ENCODE results near the gene TRIM37.

The TRIM37 gene

DNA sequence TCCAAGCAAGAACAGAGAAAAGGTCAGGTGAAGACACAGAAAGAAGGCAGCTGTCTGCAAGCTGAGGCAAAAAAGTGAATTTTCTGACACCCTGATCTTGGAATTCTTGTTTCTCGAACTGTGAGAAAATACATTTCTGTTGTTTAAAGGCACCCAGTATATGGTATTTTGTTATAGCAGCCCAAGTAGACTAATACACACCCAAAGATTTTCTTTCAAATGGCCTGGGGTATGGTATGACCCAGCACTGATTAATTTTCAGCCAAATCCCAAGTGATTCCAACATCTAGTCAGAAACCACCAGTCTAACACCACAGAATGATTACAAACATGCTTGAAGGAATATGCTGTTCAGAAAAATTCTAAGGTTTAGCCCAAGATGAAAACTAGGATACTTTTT, 36.8 kb downstream of the TRIM37 start:
- no peaks in the 10 kb centered on the region for H3K9me3 ChIP-seq (ENCODE audit: control insufficient read depth, insufficient read depth, low read depth, low read length)
- TF ChIP-seq TCF7L2 (IDR thresholded peaks at IDR 0.05; ENCODE audit: borderline replicate concordance, low read depth, low read length) (no peak), ZFP41 (tag by site-specific recombination; IDR thresholded peaks at IDR 0.05; ENCODE audit: borderline replicate concordance) (no peak), ZNF677 (tag by site-specific recombination; IDR thresholded peaks at IDR 0.05) (no peak), ZNF324 (tag by site-specific recombination; IDR thresholded peaks at IDR 0.05) (no peak), FEZF1 (tag by site-specific recombination; IDR thresholded peaks at IDR 0.05) (no peak), ATF2 (tag by site-specific recombination; IDR thresholded peaks at IDR 0.05; ENCODE audit: low read depth) (no peak), ZNF146 (tag by site-specific recombination; IDR thresholded peaks at IDR 0.05) (no peak), ZNF555 (tag by site-specific recombination; conservative IDR thresholded peaks at IDR 0.05) (no peak), ZBTB7A (tag by site-specific recombination; IDR thresholded peaks at IDR 0.05; ENCODE audit: low read depth) (no peak), MEIS1 (CRISPR knock-in tag; IDR thresholded peaks at IDR 0.05; ENCODE audit: borderline replicate concordance) (no peak), ZNF561 (tag by site-specific recombination; IDR thresholded peaks at IDR 0.05; ENCODE audit: borderline replicate concordance) (no peak), PATZ1 (tag by site-specific recombination; IDR thresholded peaks at IDR 0.05) (no peak)
- TF ChIP-seq, protein P1, sequence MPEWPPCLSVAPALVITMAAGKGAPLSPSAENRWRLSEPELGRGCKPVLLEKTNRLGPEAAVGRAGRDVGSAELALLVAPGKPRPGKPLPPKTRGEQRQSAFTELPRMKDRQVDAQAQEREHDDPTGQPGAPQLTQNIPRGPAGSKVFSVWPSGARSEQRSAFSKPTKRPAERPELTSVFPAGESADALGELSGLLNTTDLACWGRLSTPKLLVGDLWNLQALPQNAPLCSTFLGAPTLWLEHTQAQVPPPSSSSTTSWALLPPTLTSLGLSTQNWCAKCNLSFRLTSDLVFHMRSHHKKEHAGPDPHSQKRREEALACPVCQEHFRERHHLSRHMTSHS (tag by site-specific recombination; IDR thresholded peaks at IDR 0.05), result no peak
- H3K27ac ChIP-seq (ENCODE audit: extremely low read depth, low read depth, low read length), result no peak overlapping the region
- CTCF ChIA-PET, result interaction anchor here (0.6 to 0.7 kb wide), 2 partner anchors 13 to 25 kb away, joined by 3 to 4 read pairs; no protein-coding TSS in a partner anchor
- POLR2A ChIA-PET, result no interaction called here
- H3K4me3 ChIP-seq (ENCODE audit: low read depth, low read length), result no peak overlapping the region
- no peaks in the 10 kb centered on the region for H3K4me1 ChIP-seq (ENCODE audit: control insufficient read depth, insufficient read depth, low read length)
- peaks cover 43 to 59% of the 10 kb centered on the region in 2 experiments for H3K36me3 ChIP-seq (ENCODE audit: control insufficient read depth in 2 of 2, insufficient read depth in 1 of 2, low read length in 2 of 2)

GRCh38 chr17:59067756-59068155, 38.9 kb downstream of the TRIM37 start:
- ChIA-PET POLR2A (no interaction called here), CTCF (no interaction called here)
- peaks cover 36 to 56% of the 10 kb centered on the region in 2 experiments for H3K36me3 ChIP-seq (ENCODE audit: control insufficient read depth in 2 of 2, insufficient read depth in 1 of 2, low read length in 2 of 2)
- H3K4me3 ChIP-seq (ENCODE audit: low read depth, low read length), result no peak overlapping the region
- H3K4me1 ChIP-seq (ENCODE audit: control insufficient read depth, insufficient read depth, low read length), result no peaks in the 10 kb centered on the region
- H3K27ac ChIP-seq (ENCODE audit: extremely low read depth, low read depth, low read length), result no peak overlapping the region
- H3K9me3 ChIP-seq (ENCODE audit: control insufficient read depth, insufficient read depth, low read depth, low read length), result no peaks in the 10 kb centered on the region
- TF ChIP-seq SP3 (tag by site-specific recombination; IDR thresholded peaks at IDR 0.05) (no peak), ZNF138 (tag by site-specific recombination; IDR thresholded peaks at IDR 0.05; ENCODE audit: borderline replicate concordance) (no peak), PBX3 (CRISPR knock-in tag; IDR thresholded peaks at IDR 0.05) (no peak), ZNF239 (tag by site-specific recombination; IDR thresholded peaks at IDR 0.05) (no peak), ZFP69B (tag by site-specific recombination; IDR thresholded peaks at IDR 0.05) (no peak), ZNF18 (tag by site-specific recombination; IDR thresholded peaks at IDR 0.05) (no peak), ZNF660 (tag by site-specific recombination; IDR thresholded peaks at IDR 0.05) (no peak), ZNF175 (tag by site-specific recombination; IDR thresholded peaks at IDR 0.05) (no peak), ZNF394 (tag by site-specific recombination; IDR thresholded peaks at IDR 0.05; ENCODE audit: borderline replicate concordance) (no peak), ZNF626 (tag by site-specific recombination; IDR thresholded peaks at IDR 0.05) (no peak), KLF8 (tag by site-specific recombination; IDR thresholded peaks at IDR 0.05) (no peak)
- TF ChIP-seq, protein P2, sequence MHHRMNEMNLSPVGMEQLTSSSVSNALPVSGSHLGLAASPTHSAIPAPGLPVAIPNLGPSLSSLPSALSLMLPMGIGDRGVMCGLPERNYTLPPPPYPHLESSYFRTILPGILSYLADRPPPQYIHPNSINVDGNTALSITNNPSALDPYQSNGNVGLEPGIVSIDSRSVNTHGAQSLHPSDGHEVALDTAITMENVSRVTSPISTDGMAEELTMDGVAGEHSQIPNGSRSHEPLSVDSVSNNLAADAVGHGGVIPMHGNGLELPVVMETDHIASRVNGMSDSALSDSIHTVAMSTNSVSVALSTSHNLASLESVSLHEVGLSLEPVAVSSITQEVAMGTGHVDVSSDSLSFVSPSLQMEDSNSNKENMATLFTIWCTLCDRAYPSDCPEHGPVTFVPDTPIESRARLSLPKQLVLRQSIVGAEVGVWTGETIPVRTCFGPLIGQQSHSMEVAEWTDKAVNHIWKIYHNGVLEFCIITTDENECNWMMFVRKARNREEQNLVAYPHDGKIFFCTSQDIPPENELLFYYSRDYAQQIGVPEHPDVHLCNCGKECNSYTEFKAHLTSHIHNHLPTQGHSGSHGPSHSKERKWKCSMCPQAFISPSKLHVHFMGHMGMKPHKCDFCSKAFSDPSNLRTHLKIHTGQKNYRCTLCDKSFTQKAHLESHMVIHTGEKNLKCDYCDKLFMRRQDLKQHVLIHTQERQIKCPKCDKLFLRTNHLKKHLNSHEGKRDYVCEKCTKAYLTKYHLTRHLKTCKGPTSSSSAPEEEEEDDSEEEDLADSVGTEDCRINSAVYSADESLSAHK (tag by site-specific recombination; IDR thresholded peaks at IDR 0.05), result no peak
- TF ChIP-seq, protein P3, sequence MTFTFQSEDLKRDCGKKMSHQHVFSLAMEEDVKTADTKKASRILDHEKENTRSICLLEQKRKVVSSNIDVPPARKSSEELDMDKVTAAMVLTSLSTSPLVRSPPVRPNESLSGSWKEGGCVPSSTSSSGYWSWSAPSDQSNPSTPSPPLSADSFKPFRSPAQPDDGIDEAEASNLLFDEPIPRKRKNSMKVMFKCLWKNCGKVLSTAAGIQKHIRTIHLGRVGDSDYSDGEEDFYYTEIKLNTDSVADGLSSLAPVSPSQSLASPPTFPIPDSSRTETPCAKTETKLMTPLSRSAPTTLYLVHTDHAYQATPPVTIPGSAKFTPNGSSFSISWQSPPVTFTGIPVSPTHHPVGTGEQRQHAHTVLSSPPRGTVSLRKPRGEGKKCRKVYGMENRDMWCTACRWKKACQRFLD (tag by site-specific recombination; IDR thresholded peaks at IDR 0.05), result no peak
